HG03571 (cell line): Measurements from ENCODE around the gene SLC26A3.
"Not testable (repeated sequence)": the region's sequence is repeated elsewhere in the genome, so short reads cannot be mapped to it uniquely, and the experiment has no call there.

Experiments used
- ATAC-seq: cut with Tn5 transposase; IDR thresholded peaks from one replicate; pipeline ENCODE4 v1.9.1; 2021; ENCODE audit not compliant: unreplicated experiment

SLC26A3 gene

DNA sequence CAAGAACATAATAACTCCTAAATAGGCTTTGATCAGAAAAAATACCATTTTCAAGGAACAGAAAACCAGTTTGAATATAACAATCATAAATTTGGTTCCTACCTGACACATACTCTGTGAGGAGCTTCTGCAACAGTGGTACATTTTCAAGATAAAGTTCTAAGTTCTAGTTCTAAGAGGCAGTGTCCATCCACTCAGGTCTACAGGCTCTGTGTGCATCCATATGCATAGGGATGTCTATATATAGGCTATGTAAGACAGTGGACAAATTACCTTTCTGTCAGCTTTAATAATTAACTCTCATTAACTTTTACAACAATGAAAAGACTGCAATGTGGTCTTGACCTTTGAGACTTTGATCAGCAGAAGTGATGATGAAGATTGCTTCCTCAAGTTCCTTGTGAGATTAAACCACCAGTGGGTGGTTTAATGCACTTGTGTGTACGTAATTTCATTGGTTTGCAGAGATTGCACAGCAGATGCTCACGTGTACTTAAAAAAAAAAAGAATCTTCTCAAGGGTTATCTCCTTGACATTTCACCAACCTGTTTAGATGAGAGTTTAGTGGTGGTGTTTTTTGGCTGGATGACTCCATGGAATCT is at the start of gene SLC26A3:
Gene SLC26A3 (minus strand): TSS at position 215 of the 602 bp plus-strand sequence. CDS start 8,714 bp downstream, outside the sequence.
- no peak for ATAC-seq

DNA sequence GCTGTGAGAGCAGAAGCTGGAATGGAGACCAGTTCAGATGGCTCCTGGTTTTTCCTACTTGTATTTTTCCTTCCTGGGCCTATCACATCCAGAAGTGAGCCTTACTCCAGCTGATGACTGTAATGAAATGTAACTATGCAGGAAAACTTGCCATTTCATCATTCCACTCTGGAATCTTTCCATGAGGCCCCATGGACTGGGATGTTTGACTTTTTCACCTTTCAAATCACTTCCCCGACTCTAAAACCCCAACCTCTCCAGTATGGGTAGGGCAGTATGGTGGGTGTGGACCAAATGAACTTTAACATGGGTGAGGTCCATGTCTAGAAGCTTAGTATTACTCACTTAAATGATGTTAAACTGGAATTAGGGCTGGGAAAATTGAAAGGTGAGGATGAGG is 47.6 kb upstream of the SLC26A3 start:
- ATAC-seq = no peak

DNA sequence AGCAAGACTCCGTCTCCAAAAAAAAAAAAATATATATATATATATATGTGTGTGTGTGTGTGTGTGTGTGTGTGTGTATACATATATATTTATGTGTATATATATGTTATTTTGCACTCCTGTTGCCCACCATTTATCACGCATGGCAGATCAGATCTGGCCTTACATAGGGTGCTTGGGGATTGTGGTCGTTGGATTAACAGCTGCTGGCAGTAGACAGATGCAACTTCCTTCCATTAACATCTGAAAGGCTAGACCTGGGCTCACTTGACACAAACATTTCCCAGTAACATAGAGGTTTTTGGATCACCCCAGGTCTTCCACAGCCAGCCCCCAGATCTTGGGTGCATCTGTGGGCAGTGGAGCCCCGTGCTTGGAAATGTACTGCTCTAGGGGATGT is 47.2 kb upstream of the SLC26A3 start:
- no peak for ATAC-seq

DNA sequence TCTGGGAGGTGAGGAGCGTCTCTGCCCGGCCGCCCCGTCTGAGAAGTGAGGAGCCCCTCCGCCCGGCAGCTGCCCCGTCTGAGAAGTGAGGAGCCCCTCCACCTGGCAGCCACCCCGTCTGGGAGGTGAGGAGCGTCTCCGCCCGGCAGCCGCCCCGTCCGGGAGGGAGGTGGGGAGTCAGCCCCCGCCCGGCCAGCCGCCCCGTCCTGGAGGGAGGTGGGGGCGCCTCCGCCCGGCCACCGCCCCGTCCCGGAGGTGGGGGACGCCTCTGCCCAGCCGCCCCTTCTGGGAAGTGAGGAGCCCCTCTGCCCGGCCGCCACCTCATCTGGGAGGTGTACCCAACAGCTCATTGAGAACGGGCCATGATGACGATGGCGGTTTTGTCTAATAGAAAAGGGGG is 45.2 kb upstream of the SLC26A3 start:
- ATAC-seq = not testable (repeated sequence)

DNA sequence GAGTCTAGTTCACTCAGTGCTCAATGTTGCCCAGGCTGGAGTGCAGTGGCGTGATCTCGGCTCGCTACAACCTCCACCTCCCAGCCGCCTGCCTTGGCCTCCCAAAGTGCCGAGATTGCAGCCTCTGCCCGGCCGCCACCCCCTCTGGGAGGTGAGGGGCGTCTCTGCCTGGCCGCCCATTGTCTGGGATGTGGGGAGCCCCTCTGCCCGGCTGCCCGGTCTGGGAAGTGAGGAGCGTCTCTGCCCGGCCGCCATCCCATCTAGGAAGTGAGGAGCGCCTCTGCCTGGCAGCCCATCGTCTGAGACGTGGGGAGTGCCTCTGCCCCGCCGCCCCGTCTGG is 44.8 kb upstream of the SLC26A3 start:
- ATAC-seq = not testable (repeated sequence)

- ATAC-seq = no peak
Measured at GRCh38 chr7:107847168-107847835, 44.3 kb upstream of the SLC26A3 start.

DNA sequence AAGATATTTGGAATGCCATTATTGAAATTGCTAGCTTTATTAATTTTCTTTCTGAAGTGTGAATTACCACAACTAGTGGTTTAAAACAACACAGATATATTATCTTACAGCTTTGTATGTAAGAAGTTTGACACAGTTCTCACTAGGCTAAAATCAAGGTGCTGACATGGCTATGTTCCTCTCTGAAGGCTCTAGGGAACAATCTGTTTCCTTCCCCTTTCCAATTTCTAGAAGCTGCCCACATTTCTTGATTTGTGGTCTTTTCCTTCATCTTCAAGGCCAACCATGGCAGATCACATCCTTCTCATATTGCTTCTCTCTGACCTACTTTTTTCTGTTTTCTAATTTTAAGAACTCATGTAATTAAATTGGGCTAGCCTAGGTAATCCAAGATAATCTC is 43.3 kb upstream of the SLC26A3 start:
- ATAC-seq = no peak

DNA sequence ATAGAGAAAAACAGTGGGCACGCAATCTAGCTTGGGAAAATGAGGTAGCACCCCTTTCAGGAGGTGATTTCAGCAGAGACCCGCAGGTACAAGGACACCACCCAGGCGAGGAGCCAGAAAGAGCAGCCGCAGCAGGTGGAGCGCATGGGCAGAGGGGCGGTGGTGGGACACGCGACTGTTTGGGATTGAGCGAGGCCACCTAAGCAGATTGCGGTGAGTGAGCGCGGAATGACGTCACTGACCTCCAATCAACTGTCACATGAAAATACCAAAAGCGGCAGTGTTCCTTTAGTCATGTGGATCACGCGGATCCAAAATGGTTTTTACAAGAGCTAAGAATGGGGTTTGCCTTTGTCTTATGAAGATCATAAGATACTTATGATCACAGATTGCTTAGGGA is 40.2 kb upstream of the SLC26A3 start:
- ATAC-seq = no peak

GRCh38 chr7:107842213-107842612 is 39.2 kb upstream of the SLC26A3 start:
- ATAC-seq = no peak

GRCh38 chr7:107838816-107839565 is 36.0 kb upstream of the SLC26A3 start:
- ATAC-seq = no peak

- ATAC-seq = no peak
Measured at GRCh38 chr7:107838024-107838601, 35.1 kb upstream of the SLC26A3 start.

DNA sequence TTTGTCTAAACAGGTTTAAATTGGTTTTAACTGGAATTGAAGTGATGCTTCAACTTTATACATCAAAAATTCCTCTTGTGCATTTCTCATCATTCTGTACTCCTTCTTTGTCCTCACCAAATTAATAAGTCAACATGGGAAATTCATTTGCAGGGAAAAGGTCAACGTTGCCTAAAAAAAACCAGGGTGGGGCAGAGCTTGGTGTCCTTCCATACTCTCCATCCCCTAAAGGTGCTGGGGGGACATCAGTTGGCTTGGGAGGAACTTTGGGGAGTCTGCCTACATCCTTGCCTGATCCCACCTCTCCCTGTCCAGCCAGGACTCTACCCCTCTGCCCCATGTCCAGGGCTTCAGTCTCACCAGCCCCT is 34.1 kb upstream of the SLC26A3 start:
- ATAC-seq = no peak

GRCh38 chr7:107836237-107837144 is 33.5 kb upstream of the SLC26A3 start:
- ATAC-seq = no peak

- no peak for ATAC-seq
Measured at GRCh38 chr7:107834401-107834800, 31.4 kb upstream of the SLC26A3 start.

GRCh38 chr7:107833684-107834106 is 30.7 kb upstream of the SLC26A3 start:
- ATAC-seq = no peak

GRCh38 chr7:107830420-107830819 is 27.4 kb upstream of the SLC26A3 start:
- ATAC-seq = no peak

GRCh38 chr7:107828540-107828939 is 25.5 kb upstream of the SLC26A3 start:
- no peak for ATAC-seq

GRCh38 chr7:107827501-107827900 is 24.5 kb upstream of the SLC26A3 start:
- no peak for ATAC-seq

DNA sequence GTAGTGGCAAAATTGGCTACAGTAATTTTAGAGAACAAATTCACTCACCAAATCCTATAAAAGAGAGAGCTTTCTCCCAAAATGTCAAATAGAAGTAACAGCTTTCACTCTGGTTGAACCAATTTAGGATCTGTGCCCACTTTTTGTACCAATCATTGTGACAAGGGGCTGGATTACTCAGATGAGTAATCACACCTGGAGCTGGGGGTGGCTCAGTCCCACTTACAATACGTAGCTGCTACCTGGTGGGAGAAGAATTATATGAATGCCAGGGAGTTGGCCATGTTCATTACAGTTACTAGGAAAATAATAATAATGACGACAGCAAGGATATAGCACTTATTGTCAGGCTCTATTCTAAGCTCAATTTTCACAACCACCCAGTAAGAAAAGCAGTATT is 23.4 kb upstream of the SLC26A3 start:
- no peak for ATAC-seq

GRCh38 chr7:107824858-107825257 is 21.8 kb upstream of the SLC26A3 start:
- no peak for ATAC-seq

DNA sequence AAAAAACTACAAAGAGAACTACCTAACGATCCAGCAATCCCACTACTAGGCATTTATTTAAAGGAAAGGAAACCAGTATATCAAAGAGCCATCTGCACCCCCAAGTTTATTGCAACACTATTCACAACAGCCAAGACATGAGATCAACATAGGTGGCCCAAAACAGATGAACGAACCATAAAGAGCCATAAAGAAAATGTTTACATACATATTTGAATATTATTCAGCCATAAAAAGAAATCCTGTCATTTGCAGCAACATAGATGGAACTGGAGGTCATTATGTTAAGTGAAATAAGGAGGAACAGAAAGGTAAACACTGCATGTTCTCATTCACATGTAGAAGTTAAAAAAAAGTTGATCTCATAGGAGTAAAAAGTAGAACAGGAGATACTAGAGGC is 15.6 kb upstream of the SLC26A3 start:
- ATAC-seq = no peak
